Measurements from ENCODE around the gene GPATCH8.

DNA sequence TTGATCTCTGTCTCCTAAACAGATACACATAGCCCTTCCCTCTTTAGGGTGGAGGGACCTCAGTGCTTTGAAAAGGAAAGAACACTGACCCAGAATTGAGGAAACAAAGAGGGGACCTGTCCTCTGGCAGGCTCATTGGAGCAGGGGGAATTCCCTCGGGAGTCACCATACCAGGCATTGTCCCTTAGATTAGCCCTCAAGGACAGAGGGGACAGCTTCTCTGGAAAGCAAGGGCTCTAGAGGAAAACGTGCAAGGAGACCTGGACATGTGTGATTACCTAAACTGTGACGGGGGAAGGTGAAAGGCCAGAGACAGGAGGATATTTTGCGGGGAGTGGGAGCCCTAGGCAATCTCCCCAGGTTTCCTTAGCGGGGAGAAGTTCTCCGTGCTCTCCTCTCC, 46.5 kb upstream of the GPATCH8 start:
- TF ChIP-seq SIN3A (IDR thresholded peaks at IDR 0.05; ENCODE audit: borderline replicate concordance, low read depth, low read length): no peak
- TF ChIP-seq, protein P1, sequence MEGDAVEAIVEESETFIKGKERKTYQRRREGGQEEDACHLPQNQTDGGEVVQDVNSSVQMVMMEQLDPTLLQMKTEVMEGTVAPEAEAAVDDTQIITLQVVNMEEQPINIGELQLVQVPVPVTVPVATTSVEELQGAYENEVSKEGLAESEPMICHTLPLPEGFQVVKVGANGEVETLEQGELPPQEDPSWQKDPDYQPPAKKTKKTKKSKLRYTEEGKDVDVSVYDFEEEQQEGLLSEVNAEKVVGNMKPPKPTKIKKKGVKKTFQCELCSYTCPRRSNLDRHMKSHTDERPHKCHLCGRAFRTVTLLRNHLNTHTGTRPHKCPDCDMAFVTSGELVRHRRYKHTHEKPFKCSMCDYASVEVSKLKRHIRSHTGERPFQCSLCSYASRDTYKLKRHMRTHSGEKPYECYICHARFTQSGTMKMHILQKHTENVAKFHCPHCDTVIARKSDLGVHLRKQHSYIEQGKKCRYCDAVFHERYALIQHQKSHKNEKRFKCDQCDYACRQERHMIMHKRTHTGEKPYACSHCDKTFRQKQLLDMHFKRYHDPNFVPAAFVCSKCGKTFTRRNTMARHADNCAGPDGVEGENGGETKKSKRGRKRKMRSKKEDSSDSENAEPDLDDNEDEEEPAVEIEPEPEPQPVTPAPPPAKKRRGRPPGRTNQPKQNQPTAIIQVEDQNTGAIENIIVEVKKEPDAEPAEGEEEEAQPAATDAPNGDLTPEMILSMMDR (IDR thresholded peaks at IDR 0.05): no peak
- no peak for TF ChIP-seq TCF12 (IDR thresholded peaks at IDR 0.05)
- TF ChIP-seq, protein P2, sequence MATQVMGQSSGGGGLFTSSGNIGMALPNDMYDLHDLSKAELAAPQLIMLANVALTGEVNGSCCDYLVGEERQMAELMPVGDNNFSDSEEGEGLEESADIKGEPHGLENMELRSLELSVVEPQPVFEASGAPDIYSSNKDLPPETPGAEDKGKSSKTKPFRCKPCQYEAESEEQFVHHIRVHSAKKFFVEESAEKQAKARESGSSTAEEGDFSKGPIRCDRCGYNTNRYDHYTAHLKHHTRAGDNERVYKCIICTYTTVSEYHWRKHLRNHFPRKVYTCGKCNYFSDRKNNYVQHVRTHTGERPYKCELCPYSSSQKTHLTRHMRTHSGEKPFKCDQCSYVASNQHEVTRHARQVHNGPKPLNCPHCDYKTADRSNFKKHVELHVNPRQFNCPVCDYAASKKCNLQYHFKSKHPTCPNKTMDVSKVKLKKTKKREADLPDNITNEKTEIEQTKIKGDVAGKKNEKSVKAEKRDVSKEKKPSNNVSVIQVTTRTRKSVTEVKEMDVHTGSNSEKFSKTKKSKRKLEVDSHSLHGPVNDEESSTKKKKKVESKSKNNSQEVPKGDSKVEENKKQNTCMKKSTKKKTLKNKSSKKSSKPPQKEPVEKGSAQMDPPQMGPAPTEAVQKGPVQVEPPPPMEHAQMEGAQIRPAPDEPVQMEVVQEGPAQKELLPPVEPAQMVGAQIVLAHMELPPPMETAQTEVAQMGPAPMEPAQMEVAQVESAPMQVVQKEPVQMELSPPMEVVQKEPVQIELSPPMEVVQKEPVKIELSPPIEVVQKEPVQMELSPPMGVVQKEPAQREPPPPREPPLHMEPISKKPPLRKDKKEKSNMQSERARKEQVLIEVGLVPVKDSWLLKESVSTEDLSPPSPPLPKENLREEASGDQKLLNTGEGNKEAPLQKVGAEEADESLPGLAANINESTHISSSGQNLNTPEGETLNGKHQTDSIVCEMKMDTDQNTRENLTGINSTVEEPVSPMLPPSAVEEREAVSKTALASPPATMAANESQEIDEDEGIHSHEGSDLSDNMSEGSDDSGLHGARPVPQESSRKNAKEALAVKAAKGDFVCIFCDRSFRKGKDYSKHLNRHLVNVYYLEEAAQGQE (IDR thresholded peaks at IDR 0.05; ENCODE audit: low read depth, low read length): no peak
- no peak for TF ChIP-seq EP300 (IDR thresholded peaks at IDR 0.05; ENCODE audit: borderline replicate concordance in 1 of 2, low read depth in 1 of 2, low read length in 1 of 2)
- no peak for TF ChIP-seq RFX5 (IDR thresholded peaks at IDR 0.05; ENCODE audit: low read length)
- TF ChIP-seq, protein P3, sequence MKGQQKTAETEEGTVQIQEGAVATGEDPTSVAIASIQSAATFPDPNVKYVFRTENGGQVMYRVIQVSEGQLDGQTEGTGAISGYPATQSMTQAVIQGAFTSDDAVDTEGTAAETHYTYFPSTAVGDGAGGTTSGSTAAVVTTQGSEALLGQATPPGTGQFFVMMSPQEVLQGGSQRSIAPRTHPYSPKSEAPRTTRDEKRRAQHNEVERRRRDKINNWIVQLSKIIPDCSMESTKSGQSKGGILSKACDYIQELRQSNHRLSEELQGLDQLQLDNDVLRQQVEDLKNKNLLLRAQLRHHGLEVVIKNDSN (IDR thresholded peaks at IDR 0.05; ENCODE audit: borderline replicate concordance, low read depth): no peak
- no peak for TF ChIP-seq POLR2AphosphoS5 (IDR thresholded peaks at IDR 0.05; ENCODE audit: low read depth, low read length)
- no peak for TF ChIP-seq RAD21 (IDR thresholded peaks at IDR 0.05; ENCODE audit: low read length)
- TF ChIP-seq GABPA (IDR thresholded peaks at IDR 0.05; ENCODE audit: low read depth): no peak
- no peak for TF ChIP-seq EZH2phosphoT487 (IDR thresholded peaks at IDR 0.05; ENCODE audit: borderline replicate concordance, low read depth)
- no peak for TF ChIP-seq NFIC (IDR thresholded peaks at IDR 0.05; ENCODE audit: borderline replicate concordance)
